ENCODE measurements around the gene GPA33.

The GPA33 gene

GRCh38 chr1:167060141-167061072 is 29.8 kb downstream of the GPA33 start (continued):
- no peak for TF ChIP-seq ZFP41 (tag by site-specific recombination; IDR thresholded peaks at IDR 0.05; ENCODE audit: borderline replicate concordance)
- no peak for TF ChIP-seq ZFP69B (tag by site-specific recombination; IDR thresholded peaks at IDR 0.05)
- TF ChIP-seq ZNF600 (tag by site-specific recombination; IDR thresholded peaks at IDR 0.05), result no peak
- TF ChIP-seq ZNF366 (tag by site-specific recombination; conservative IDR thresholded peaks at IDR 0.05), result no peak
- no peak for TF ChIP-seq BCL6B (tag by site-specific recombination; IDR thresholded peaks at IDR 0.05)
- no peak for TF ChIP-seq PRDM1 (tag by site-specific recombination; IDR thresholded peaks at IDR 0.05)
- TF ChIP-seq TCF7L2 (IDR thresholded peaks at IDR 0.05; ENCODE audit: borderline replicate concordance, low read depth, low read length), result no peak
- TF ChIP-seq ZNF146 (tag by site-specific recombination; IDR thresholded peaks at IDR 0.05), result no peak

GRCh38 chr1:167059809-167060107 is 30.4 kb downstream of the GPA33 start:
- Histone ChIP-seq H3K36me3 (ENCODE audit: control insufficient read depth in 2 of 2, insufficient read depth in 1 of 2, low read length in 2 of 2) (no peaks in the 10 kb centered on the region), H3K4me3 (ENCODE audit: low read depth, low read length) (no peak overlapping the region), H3K4me1 (ENCODE audit: control insufficient read depth, insufficient read depth, low read length) (no peaks in the 10 kb centered on the region), H3K27ac (ENCODE audit: extremely low read depth, low read depth, low read length) (no peak overlapping the region), H3K9me3 (ENCODE audit: control insufficient read depth, insufficient read depth, low read depth, low read length) (no peaks in the 10 kb centered on the region)
- CTCF ChIA-PET, result interaction anchor here (0.6 to 16.2 kb wide), 50 partner anchors 9 to 680 kb away, joined by 3 to 702 read pairs (median 5); partner anchors contain the start of gene TADA1
- TF ChIP-seq ZNF664 (tag by site-specific recombination; IDR thresholded peaks at IDR 0.05), result no peak
- no peak for TF ChIP-seq ZNF548 (tag by site-specific recombination; IDR thresholded peaks at IDR 0.05)
- TF ChIP-seq ZNF112 (tag by site-specific recombination; IDR thresholded peaks at IDR 0.05), result no peak
- no peak for TF ChIP-seq ZNF239 (tag by site-specific recombination; IDR thresholded peaks at IDR 0.05)
- TF ChIP-seq ZNF658 (tag by site-specific recombination; IDR thresholded peaks at IDR 0.05), result no peak
- no peak for TF ChIP-seq KLF9 (tag by site-specific recombination; IDR thresholded peaks at IDR 0.05; ENCODE audit: low read depth)
- no peak for TF ChIP-seq ZEB2 (tag by site-specific recombination; IDR thresholded peaks at IDR 0.05)
- TF ChIP-seq ZNF416 (tag by site-specific recombination; IDR thresholded peaks at IDR 0.05), result no peak
- no peak for TF ChIP-seq REST (tag by site-specific recombination; IDR thresholded peaks at IDR 0.05)
- no peak for TF ChIP-seq ZBTB17 (tag by site-specific recombination; IDR thresholded peaks at IDR 0.05)
- TF ChIP-seq ZNF660 (tag by site-specific recombination; IDR thresholded peaks at IDR 0.05), result no peak
- no peak for TF ChIP-seq ZNF302 (tag by site-specific recombination; IDR thresholded peaks at IDR 0.05; ENCODE audit: low read depth)
- TF ChIP-seq ZNF335 (tag by site-specific recombination; conservative IDR thresholded peaks at IDR 0.05), result no peak
- no peak for TF ChIP-seq PRDM6 (tag by site-specific recombination; IDR thresholded peaks at IDR 0.05)
- POLR2A ChIA-PET, result interaction anchor here (1.4 to 1.5 kb wide), 2 partner anchors 141 to 161 kb away, joined by 3 to 4 read pairs; partner anchors contain the start of gene POU2F1
